ENCODE data around the gene RABEPK. TPM values are rescaled to one million over a fixed set of nuclear protein-coding genes. Genes with fewer than 3 reads are reported as not detected.

The RABEPK gene
- total and polyA plus RNA-seq, 12 donors, result 6.5 to 24.3 (median 10.2) TPM

- no peak for ATAC-seq
- WGBS, 2 donors, result 80 to 82% methylated on average over 6 of the region's 6 CpGs
Measured at GRCh38 chr9:125246261-125246667, 45.9 kb downstream of the RABEPK start.

DNA sequence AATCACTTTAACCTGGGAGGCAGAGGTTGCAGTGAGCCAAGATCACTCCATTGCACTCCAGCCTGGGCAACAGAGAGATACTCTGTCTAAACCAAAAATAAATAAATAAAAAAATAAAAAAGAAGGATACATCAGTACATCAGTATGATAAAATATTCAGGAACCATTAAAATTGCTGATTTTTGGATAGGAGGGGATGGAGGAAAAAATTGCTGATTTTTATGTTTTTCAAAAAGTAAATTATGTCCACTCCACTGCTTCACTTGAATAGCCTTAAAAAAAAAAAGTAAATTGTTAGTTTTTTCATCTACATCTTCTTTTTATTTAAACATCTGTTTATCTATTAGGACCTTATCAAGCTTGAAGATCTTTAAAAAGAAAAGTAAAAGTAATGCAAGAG, 53.9 kb downstream of the RABEPK start:
- intact Hi-C loops (cut with DNase I), result loop anchor here in 2 of 10 donors (10.0 kb wide), 1 partner anchor 121 kb away; no protein-coding TSS in a partner anchor
- no peak overlapping the region for H3K4me3 ChIP-seq
- no peak for DNase-seq
- no peak for ATAC-seq
- no peaks in the 10 kb centered on the region for H3K27me3 ChIP-seq
- no peak for TF ChIP-seq CTCF (IDR thresholded peaks at IDR 0.05)
- no peaks in the 10 kb centered on the region for H3K36me3 ChIP-seq
- peaks cover 0 to 11% (median 0%) of the 10 kb centered on the region in 9 donors for H3K4me1 ChIP-seq
- no peaks in the 10 kb centered on the region for H3K9me3 ChIP-seq
- H3K27ac ChIP-seq, result no peak overlapping the region

More at GRCh38 chr9:125246261-125246667, 45.9 kb downstream of the RABEPK start:
- no peak overlapping the region for H3K27ac ChIP-seq
- H3K4me3 ChIP-seq, result no peak overlapping the region
- DNase-seq, result no peak
- H3K9me3 ChIP-seq, result no peaks in the 10 kb centered on the region
- intact Hi-C loops (cut with DNase I), result loop anchor here in 2 of 10 donors (10.0 kb wide), 2 partner anchors 99 to 129 kb away; no protein-coding TSS in a partner anchor
- H3K4me1 ChIP-seq, result peaks cover 3 to 17% (median 6%) of the 10 kb centered on the region in 9 donors
- no peaks in the 10 kb centered on the region for H3K27me3 ChIP-seq
- no peak for TF ChIP-seq CTCF (IDR thresholded peaks at IDR 0.05)
- H3K36me3 ChIP-seq, result no peaks in the 10 kb centered on the region

DNA sequence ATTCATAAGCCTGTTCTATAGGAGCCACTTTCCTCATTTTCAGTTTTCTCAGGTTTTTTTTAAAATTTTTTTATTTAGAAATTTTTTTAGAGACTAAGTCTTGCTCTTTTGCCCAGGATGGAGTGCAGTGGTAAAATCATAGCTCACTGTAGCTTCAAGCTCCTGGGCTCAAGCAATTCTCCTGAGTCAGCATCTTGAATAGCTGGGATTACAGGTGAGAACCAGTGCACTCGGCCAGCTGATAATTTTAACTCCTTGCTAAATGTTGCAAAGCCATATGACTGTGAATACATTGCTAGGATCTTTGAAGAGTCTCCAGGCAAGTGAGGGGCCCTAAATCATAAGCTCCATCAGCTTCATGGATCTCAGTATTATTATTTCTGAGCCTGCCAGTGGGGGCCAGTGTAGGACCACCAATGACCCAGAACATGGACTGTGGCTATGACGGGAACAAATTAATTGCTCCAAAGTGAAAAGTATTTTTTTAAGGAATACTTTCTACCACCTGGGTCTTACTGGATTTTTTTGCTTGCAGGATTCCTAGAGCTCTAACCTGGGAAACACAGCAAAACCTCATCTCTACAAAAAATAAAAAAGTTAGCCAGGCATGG, 55.5 kb downstream of the RABEPK start:
- intact Hi-C loops (cut with DNase I), result loop anchor here in 3 of 10 donors (5.0 to 10.0 kb wide), 2 partner anchors 116 to 119 kb away; no protein-coding TSS in a partner anchor
- peak in 2 of 8 donors; percentile 58 to 71 for ATAC-seq
- no peak overlapping the region for H3K4me3 ChIP-seq
- no peaks in the 10 kb centered on the region for H3K36me3 ChIP-seq
- WGBS, 2 donors, result 24 to 30% methylated on average over 2 of the region's 2 CpGs
- no peaks in the 10 kb centered on the region for H3K27me3 ChIP-seq
- H3K4me1 ChIP-seq, result peaks cover 0 to 28% (median 0%) of the 10 kb centered on the region in 9 donors
- TF ChIP-seq CTCF (IDR thresholded peaks at IDR 0.05), result peak in 7 of 9 donors; percentile 20 to 38 (median 32)
- no peaks in the 10 kb centered on the region for H3K9me3 ChIP-seq
- no peak for DNase-seq
- H3K27ac ChIP-seq, result no peak overlapping the region

DNA sequence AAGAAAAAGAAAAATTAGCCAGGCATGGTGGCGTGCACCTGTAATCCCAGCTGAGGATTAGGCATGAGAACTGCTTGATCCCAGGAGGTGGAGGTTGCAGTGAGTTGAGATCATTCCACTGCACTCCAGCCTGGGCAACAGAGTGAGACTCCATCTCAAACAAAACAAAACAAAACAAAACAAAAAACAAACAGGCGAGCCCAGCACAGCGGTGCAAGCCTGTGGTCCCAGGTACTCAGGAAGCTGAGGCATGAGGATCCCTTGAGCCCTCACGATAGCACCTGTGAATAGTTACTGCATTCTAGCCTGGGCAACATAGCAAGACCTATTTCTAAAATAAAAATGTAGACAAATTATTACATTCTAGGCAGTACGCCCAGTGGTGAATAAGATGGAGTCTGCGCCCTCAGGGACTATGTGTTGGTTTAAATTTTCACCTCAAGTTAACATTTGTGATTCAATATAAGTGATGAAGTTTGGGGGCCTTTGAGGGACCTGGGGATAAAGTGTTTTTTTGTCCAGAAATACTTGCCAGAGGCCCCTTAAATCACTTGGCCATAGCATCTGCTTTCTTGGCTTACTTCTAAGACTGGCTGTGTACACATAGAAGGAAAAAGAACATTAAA, 57.9 kb downstream of the RABEPK start:
- intact Hi-C loops (cut with DNase I), result loop anchor here in 3 of 10 donors (5.0 to 10.0 kb wide), 2 partner anchors 114 to 117 kb away; no protein-coding TSS in a partner anchor
- H3K27me3 ChIP-seq, result no peaks in the 10 kb centered on the region
- no peaks in the 10 kb centered on the region for H3K9me3 ChIP-seq
- H3K36me3 ChIP-seq, result peaks cover 0 to under 1% (median 0%) of the 10 kb centered on the region in 9 donors
- ATAC-seq, result no peak
- 89 to 93% methylated on average over 6 of the region's 6 CpGs for WGBS, 2 donors
- peak overlapping the region in 1 of 10 donors; percentile 95 for H3K27ac ChIP-seq
- no peak for TF ChIP-seq CTCF (IDR thresholded peaks at IDR 0.05)
- no peak overlapping the region for H3K4me3 ChIP-seq
- DNase-seq, result no peak
- H3K4me1 ChIP-seq, result peaks cover 0 to 43% (median 11%) of the 10 kb centered on the region in 9 donors
